Right lung (tissue), 5 donors: ENCODE results near the gene PEX5L. TPM values are rescaled to one million over a fixed set of nuclear protein-coding genes. Genes with fewer than 3 reads are reported as not detected.
"Not testable (repeated sequence)": the region's sequence is repeated elsewhere in the genome, so short reads cannot be mapped to it uniquely, and the experiment has no call there.

Experiments used
- DNase-seq, 2 donors: peaks; one replicate each; pipeline ENCODE4 v3.0.0-alpha.2; 2013
- polyA plus RNA-seq, 5 donors: library from polyadenylated mRNA; unstranded; fragments of 120-200 nt; gene quantifications; one replicate each; pipeline versions ENCODE4 v1.2.1 to v1.2.3, GENCODE V29; 2013; ENCODE audit warnings: inconsistent platforms in 1 of 5, low replicate concordance in 1 of 5; ENCODE audit not compliant: insufficient read length in 5 of 5, insufficient read depth in 1 of 5

The PEX5L gene
- polyA plus RNA-seq, 5 donors, result 0.27 to 0.54 (median 0.43) TPM

DNA sequence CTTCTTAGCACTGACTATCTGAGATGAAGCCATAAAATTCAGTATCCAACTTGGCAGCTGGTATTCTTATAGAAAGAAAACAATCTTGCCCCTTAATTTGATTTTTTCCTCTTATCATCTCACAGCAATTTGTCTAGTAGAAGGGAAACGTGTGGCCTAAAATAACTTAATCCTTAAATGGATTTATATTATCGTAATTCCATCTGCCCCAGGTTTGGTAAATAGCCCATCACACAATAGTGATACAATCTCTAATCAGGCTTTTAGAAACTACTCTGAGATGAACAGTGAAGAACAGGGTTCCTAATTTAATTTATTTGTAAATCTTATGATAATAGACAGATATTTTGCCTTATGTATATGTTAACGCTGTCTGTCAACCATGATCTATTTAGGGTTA, 24.8 kb downstream of the PEX5L start:
- DNase-seq, result no peak

DNA sequence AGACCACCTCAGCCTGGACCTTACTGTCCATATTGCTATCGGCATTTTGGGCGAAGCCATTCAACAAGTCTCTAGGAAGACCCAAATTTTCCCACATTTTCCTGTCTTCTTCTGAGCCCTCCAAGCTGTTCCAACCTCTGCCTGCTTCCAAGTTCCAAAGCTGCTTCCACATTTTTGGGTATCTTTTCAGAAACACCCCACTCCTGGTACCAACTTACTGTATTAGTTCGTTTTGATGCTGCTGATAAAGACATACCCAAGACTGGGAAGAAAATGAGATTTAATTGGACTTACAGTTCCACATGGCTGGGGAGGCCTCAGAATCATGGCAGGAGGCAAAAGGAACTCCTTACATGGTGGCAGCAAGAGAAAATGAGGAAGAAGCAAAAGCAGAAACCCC, 28.4 kb downstream of the PEX5L start:
- DNase-seq, result not testable (repeated sequence)

DNA sequence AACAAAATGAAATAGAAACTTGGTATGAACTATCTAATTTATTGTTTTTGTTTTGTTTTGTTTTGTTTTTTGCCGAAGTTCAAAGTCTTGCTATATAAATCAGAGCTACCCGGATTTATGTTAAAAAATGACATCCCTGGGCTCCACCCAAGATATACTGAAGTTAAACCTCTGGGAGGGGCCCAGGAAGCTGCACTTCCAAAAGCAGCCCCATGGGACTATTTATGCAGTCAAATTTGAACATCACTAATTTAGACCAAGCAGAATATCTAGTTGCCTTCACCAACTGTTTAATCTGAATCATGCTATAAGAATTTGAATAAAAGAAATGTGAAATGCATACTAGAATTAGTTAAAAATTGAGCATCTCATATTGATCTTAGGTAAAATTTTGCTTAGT, 32.2 kb downstream of the PEX5L start:
- no peak for DNase-seq

DNA sequence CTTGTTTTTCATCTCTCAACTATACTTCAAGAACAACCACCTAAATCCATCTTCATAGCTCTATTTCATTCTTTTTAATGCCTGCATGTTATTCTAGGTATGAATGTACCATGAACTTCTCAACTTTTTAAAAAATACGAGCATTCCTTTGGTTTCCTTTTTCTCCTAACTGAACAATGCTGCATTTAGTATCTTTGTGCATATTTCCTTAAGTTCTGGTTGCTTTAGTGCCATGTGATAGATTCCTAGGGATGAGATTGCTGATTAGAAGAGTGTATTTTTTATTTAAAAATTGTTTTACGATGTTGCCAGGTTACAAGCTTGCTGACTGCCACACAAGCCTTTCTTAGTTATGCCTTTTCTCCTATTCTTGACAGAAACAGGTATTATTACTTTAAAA, 34.7 kb downstream of the PEX5L start:
- no peak for DNase-seq

DNA sequence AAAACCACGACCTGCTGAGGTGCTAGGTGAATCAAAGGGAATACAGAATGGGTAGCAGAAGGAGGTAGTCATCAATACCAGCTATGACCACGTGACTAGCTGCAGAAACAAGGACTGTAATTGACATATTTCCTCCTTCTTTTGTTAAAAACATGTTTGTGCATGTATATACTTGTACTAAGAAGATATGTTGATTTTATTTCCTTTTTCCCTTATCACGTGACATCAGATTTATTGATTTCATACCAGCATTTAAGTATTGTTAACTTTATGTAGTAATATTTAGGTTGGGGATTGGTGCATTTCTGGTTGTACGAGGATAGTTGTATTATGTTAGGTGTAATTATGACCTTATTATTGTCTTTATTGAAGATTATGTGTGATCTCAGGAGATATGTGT, 36.2 kb downstream of the PEX5L start:
- DNase-seq, result no peak

DNA sequence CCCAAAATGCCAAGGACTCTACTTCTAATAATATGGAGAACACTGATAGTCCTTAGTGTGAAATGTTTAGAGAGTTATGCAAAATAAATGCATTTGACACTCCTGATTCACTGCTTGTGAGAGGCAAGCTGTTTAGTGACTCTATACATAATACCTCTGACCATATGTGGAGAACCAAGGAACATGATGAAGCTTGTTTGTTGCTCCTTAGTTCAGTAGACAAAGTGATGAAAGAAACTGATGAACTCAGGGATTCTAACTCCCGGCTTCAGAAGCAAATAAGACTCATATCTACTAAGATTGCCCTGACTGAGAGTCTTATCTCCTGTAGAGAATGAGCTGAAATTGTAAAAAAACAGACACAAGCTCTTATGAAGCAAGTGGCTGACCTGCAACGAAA, 41.3 kb downstream of the PEX5L start:
- no peak for DNase-seq

DNA sequence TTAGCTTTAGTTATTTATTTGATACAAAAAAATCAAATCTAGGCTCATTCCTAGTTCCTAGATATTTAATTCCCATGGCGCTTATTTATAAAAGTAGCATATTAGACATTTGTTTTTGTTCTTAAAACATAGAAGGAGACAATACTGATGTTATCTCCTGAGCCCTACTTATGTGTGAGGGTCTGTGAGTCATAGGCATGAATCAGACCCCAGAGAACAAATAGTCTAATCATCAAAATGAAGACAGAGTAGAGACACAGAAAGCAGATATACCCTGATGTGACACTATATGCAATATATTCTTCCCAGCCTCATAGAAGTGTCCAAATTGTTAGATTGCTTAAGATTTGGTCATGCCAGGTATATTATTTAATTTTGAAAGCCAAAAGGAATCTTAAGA, 44.9 kb downstream of the PEX5L start:
- DNase-seq, result no peak

DNA sequence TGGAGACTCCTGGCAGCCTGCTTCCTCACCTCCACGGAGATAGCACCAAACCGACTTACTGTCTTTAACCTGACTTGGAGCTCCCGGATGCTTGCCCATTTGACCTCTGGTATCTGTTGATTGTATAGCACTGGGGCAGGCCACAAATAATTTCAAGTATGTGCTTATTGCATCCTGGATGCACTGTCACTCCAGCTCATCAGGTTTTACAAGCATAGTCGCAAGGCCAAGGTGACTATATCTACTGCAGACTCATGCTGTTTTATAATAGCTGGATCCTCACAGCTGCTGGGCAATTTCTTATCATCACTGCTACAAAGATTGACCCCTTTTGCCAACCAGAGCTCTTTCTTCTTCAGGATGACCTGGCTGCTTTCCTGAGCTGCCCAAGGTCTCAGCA, 45.6 kb downstream of the PEX5L start:
- no peak for DNase-seq

DNA sequence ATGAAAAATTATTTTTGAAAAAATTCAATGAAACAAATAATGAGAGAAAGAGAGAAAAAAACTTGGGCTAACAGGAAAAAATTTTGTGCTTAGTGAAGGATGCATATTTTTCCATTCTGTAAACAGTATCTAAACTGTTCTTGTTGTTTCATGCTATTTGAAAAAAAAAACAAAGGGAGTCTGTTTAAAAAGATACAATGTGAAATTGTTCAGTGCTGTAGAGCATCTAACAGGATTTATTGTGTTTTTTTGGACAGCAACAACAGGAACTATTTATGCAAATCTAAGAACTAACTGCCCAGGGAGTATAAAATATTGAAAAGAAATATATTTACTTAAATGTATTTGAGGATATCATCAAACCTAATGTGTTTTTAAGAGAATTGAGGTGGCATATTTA, 55.1 kb downstream of the PEX5L start:
- DNase-seq, result no peak

DNA sequence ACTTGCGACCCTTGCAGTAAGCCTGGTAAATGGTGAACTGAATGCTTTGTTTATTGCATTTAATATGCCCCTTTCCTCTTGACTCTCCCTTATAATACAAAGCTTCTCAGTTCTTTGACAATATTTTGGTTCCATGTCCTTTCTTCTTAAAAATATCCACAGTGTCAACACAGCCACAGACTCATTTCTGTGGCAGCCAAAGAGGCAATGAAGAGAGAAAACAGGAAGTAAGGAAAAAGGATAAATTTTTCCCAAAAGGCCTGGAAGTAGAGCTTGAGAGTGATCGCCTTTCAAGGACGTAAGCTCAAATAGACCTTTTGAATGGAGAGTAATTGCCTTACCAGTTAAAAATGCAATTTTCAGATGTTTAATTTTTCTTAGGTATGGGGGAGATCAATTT, 59.4 kb downstream of the PEX5L start:
- no peak for DNase-seq

DNA sequence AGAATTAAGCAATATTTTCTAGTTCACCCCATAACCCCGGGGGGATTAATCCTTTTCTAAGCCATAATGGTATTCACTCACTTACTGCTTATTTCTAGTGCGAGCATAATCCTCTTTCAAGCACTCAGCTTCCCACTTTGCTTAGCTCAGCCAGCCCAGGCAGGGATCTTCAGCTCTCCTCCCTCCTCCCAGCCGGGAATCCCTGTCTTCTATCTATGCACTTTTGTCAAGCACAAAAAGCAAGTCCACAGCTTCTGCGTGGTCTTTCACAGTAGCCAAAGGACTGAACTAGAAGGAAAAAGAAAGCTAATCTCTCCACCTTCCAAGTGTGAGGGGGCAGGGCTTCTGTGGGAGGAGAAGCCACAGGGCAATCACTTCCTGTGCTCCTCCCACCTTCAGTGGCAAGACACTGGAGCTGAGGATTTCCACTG, 62.8 kb downstream of the PEX5L start:
- no peak for DNase-seq

DNA sequence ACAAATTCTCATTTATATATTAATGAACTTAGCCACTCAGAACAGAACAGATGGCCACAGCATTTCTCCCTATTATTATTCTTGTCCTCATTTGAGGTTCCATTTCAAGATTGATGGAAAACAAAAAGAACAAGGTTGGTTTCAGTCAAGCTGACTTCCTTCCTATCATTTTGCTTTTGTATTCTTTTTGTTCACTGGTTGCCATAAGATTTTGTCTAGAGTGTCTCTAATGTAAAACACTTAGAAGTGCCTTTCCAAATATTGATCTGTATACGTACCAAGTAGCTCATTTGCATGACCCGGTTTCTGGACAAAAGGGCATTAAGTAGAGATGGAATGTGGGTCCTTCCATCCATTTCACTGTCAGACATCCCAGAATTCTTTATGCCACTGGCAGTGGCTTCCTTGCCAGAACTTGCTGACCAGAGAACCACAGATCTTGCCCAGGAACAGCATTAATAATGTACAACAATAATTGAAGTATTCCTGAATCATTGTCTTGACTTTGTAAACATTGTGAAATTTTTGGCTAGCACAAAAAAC, 63.8 kb downstream of the PEX5L start:
- DNase-seq, result no peak

DNA sequence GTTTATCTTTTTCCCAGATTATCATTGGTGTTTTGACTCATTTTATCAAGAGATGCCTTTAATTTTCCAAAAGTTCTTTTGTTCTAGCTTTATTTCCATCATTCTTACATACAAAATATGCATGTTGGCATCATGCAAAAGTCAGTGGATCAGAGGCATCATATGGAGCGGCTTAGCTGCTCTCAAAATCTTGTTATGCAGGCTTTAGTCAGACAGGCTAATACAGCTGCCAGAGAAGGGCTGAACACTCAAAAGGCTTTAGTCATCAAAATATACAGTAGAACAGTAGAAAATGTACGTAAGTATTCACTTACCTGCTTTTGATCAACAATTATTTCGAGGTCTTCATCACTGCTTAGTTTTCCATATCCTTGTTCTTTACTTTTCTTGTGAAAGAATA, 65.5 kb downstream of the PEX5L start:
- DNase-seq, result no peak

DNA sequence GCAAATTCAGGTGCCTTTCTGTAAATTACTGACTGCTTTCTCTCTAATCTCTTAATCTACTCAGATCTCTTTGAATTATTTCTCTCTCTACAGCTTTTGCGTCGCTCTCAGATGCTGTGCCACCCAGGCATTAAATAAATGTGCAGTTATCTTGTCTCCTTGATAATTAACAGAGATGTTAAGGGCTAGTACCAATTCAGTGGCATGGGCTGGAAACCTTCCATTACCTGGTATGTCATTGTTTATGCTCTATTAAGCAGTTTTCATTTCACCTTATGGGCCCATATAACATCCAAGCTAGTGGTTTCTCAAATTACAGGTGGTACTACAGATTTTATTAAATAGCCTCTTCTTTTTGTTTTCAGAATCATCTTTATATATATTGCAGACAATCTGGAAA, 66.0 kb downstream of the PEX5L start:
- no peak for DNase-seq

DNA sequence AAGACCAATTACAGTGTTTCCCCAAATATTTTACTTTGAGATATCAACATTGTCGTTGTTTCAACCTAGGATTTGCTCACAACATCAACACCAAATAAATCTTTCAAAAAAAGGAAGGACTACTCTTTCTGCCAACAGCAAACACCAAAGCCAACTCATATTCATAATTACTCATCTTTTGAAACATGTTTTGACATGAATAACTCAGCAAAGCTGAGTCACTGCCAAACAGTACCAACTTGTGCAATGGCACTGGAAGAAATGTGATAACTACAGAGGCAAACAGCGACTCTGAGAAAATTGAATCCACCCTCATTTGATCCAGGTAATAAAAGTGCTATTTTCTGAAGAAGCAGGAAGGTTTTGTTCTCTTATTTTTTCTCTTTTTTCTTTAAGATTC, 67.2 kb downstream of the PEX5L start:
- DNase-seq, result no peak

DNA sequence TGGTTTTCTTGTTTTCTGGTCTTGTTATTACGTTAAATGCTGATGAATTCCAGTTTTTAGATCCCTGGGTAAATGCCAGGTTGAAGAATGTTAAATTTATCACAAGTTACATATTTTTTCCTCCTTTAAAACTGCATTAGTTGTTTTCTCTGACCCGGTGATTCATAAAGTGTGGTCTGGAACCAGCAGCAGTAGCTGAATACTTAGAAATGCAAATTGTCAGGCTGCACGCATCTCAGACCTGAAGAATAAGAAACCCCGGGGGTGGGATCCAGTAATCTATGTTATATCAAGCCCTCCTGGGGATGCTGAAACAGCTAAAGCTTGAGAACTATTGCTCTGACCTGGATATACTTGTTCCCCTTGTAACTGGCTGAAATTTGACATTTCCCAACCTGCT, 69.1 kb downstream of the PEX5L start:
- no peak for DNase-seq

DNA sequence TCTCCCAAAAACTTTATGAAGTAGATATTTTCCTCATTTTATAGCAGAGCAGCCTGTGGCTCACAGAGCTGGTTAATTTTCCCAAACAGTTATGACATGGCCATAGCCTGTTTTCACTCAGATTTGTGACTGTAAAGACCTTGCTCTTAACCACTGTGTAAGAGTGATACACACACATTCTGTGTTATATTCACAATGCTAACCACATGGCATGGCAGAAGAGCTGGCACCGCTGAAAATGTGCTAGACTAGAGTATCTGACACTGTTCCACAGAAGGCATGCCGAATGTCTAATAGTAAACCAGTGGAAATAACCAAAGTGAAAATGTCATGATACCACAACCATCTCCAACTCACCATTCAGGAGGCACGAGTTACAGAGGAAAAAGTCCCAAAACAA, 71.8 kb downstream of the PEX5L start:
- DNase-seq, result no peak

DNA sequence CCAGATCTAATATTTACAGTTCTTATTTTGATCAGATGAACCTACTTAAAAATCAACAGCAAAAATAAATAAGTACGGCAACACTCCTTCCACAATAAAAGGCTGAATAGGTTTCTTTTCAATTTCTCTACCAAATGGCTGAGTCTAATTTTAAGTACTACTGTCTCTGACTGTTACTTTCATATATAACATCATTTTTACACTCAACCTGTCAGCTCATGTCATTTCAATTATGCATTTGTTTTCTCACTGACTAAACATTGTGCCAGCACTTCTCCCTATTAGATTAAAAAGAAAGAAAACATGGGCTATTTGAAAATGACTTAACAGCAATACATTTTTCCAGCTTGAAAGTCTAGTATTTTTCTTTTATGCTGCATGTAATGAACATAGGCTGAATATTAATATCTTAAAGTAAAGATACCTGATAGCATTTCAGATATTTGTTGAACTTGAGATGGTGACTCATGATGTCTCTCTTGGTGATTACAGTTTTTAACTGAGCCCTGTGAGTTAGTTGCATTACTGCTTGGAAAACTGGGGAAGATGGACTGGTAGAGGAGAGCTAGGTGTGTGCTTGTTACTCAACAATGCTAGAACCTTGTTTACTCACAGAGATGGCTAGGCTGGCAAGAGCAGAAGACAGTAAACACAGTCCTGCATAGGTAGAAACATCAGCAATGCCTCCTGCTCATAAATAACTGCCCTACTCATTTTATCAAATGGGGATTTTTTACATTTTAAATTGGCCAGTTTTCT, 73.9 kb downstream of the PEX5L start:
- DNase-seq, result no peak

DNA sequence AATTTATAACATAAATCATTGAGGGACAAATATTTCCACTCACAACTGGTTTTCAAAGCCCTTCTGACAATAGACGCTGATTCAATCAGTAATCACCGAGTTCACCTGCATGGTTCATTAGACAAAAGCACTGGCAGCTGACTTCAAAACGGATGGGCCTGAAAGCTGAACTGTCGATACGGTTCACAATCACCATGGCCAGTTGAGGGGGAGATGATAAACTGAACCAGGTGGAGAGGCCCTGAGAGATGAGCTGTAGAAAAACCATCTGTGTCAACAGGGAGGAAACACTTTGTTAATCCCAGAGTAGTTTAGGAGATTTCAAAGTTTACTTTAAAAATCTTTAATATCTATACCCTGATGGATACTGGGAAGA, 75.0 kb downstream of the PEX5L start:
- no peak for DNase-seq

DNA sequence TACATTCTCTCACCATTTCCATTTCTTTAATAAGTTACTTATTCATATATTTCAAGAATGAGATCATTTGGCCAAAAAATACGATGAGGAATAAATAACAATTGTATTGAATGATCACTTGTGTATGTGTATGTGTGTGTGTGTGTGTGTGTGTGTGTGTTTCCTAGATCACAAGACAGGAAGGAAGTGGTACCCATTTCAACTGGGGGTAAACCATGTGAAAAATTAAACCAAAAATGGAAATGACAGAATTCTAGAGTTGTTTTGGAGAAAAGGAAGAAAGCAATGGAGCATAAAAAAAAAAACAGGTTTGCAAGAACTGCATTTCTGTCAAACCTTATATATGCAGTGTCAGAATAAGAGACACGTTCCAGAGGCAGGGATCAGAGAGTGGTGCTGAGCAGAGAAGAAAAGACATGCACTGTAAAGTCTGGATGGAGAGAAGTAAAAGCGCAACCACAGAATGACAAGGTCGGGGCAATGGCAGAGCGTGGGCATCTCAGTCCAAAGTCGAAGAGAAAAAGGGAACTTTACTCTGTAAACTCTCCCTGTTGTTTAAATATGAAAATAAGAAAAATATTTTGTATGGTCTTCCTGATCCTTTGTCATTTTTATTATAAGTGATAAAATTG, 75.5 kb downstream of the PEX5L start:
- DNase-seq, result no peak

DNA sequence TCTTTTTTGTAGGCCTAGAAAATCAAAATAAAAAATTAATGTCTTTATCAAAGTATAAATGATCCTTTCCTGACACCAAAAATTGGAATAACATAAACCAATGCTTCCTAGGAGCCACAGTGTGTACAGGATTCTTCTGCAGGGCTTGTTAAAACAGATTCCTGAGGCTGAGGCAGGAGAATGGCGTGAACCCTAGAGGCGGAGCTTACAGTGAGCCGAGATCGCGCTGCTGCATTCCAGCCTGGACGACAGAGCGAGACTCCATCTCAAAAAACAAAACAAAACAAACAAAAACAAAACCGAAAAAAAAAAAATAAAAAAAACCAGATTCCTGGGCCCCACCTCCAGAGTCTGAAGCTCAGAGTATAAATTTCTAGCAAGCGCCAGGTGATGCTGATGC, 78.0 kb downstream of the PEX5L start:
- DNase-seq, result no peak

DNA sequence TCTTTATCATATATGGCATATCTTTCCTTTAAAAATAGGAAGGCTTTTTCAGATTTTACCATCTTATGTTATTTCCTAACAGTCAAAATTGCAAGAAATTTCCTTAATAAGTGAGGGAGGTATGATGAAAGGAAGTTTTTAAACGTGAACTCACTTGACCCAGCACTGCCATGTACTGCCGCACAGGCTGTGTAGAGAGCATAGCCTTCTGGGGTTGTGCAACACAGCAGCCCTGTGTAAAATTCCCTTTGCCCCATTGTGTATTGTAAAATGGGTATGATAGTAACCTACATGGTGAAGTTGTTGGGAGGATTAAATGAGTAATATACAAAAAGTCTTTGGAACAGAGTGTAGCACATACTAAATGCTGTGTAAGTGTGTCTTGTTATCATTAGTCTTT, 78.6 kb downstream of the PEX5L start:
- no peak for DNase-seq

DNA sequence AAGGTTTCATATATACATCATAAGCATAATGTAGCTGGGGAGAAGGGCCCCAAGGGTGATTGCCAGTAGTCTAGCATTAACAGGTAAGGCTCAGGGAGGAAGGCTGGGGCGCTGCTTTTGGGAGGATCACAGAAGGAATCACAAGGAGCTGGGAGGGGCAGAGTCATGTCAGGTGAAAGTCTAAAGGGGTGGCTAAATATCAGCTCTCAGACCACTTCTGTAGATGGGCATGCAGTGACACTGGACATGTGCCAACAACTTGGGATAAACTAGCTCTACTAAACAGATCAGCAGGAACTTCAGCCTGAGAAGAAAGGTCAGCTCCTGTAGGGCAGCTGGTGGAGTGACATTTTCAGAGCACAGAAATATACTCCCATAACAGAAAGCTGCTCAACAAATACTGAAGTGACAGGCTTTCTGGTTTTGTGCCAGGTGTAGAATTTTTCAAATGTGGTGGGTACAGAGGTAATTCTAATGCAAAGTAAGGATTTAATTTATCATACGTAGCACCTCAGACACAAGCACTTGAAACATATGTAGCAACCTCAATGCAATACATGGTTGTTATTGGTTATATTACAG, 79.4 kb downstream of the PEX5L start:
- no peak for DNase-seq
